Panc1 (cell line): ENCODE results near the gene SLC8B1.

ENCODE experiments used
- CTCF ChIP-seq: fragments of 450-650 bp; IDR thresholded peaks from 2 replicates; pipeline ENCODE4 v1.5.1; 2017; ENCODE audit warnings: mild to moderate bottlenecking
- SIN3A ChIP-seq: IDR thresholded peaks from 2 replicates; pipeline ENCODE4 v1.6.1; 2012; ENCODE audit warnings: low read depth, mild to moderate bottlenecking, low read length, moderate library complexity, borderline replicate concordance; ENCODE audit not compliant: insufficient read depth

DNA sequence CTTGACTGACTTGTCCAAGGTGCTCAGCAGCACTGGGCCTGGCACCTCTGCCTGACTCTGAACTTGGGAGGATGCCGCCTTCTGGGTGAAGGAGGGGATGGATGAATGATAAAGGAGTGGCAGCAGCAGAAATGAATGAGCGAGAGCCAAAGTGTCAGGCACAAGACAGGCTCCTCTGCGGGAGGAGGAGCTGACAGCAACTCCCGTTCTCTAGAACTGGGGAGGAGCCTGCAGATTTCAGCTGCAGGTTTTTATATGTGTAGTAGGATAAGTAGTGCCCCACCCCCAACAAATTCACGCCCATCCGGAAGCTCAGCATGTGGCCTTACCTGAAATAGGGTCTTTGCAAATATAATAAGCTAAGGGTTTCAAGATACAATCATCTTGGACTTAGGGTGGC is 33.1 kb downstream of the SLC8B1 start:
- no peak for TF ChIP-seq CTCF
- no peak for TF ChIP-seq SIN3A
